Large intestine (tissue), 3 donors: ENCODE results near the gene SASH1. TPM values are rescaled to one million over a fixed set of nuclear protein-coding genes. Genes with fewer than 3 reads are reported as not detected.
A peak's percentile ranks its signal among the peaks of the same experiment; 100 is the strongest.

Source experiments
- DNase-seq, 2 donors: peaks; one replicate each; pipeline versions ENCODE4 v3.0.0 to v3.0.0-alpha.2; 2013
- H3K27ac ChIP-seq: one replicate; pipeline ENCODE4 v1.5.1; 2013; ENCODE audit warnings: low read length
- H3K27me3 ChIP-seq: 2 replicates; pipeline ENCODE4 v1.6.1; 2013; ENCODE audit warnings: low read length; ENCODE audit not compliant: control insufficient read depth, insufficient read depth
- H3K36me3 ChIP-seq: 2 replicates; pipeline ENCODE4 v1.6.1; 2013; ENCODE audit warnings: low read length; ENCODE audit not compliant: control insufficient read depth, insufficient read depth
- H3K4me1 ChIP-seq: one replicate; pipeline ENCODE4 v1.6.1; 2013; ENCODE audit warnings: low read length; ENCODE audit not compliant: control insufficient read depth, insufficient read depth
- H3K4me3 ChIP-seq: one replicate; pipeline ENCODE4 v1.5.1; 2013; ENCODE audit warnings: low read length
- H3K9me3 ChIP-seq: one replicate; pipeline ENCODE4 v1.6.1; 2013; ENCODE audit warnings: mild to moderate bottlenecking, low read depth, low read length, moderate library complexity; ENCODE audit not compliant: control insufficient read depth
- WGBS: methylation state at CpG from one replicate; pipeline ENCODE4 v1.1.5; 2013; ENCODE audit warnings: low lambda C conversion rate; ENCODE audit not compliant: insufficient coverage; 5-methylcytosine and 5-hydroxymethylcytosine counted together
- polyA plus RNA-seq: library from polyadenylated mRNA; unstranded; fragments of 120-200 nt; gene quantifications from one replicate; pipeline ENCODE4 v1.2.1, GENCODE V29; 2013

The SASH1 gene
- polyA plus RNA-seq, 1 donor: 15.9 TPM

DNA sequence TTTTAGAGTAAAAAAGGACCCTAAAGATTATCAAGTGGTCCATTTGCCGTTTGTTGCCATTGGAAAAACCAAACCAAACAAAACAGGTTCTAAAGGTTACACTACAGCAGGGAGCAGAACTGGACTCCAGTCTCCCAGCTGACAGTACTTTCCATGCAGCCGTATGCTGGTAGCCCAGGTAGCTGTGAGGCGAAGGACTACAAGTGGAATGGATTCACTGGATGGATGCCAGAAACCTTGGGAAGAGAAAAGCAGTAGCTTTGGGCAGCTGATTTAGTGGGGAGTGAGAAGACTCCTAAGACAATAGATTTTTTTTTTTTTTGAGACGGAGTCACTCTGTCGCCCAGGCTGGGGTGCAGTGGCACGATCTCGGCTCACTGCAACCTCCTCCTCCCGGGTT lies 88.3 kb downstream of the SASH1 start:
- H3K27me3 ChIP-seq: no peaks in the 10 kb centered on the region
- WGBS: 60% methylated on average over 1 of the region's 8 CpGs
- H3K4me3 ChIP-seq: no peak overlapping the region
- H3K36me3 ChIP-seq: no peaks in the 10 kb centered on the region
- no peaks in the 10 kb centered on the region for H3K9me3 ChIP-seq
- H3K27ac ChIP-seq: no peak overlapping the region
- H3K4me1 ChIP-seq: no peaks in the 10 kb centered on the region
- DNase-seq: no peak

DNA sequence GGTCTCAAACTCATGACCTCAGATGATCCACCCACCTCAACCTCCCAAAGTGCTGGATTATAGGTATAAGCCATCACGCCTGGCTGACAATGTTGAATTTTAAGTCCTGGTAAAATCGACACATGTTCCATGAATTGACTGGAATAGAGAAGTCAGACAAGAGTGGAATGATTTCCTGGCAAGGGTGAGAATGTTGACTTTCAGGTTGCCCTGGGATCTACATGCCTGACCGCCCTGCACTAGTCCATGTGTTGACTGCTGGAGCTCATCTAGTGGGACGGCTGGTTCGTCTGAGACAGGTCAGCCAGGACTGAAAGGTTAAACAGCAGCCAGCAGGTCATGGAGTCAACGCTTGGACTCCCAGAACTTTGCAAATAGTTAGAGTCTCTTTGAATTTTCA lies 88.8 kb downstream of the SASH1 start:
- H3K4me1 ChIP-seq: no peaks in the 10 kb centered on the region
- no peaks in the 10 kb centered on the region for H3K9me3 ChIP-seq
- no peak for DNase-seq
- no peak overlapping the region for H3K27ac ChIP-seq
- no peaks in the 10 kb centered on the region for H3K36me3 ChIP-seq
- H3K27me3 ChIP-seq: no peaks in the 10 kb centered on the region
- H3K4me3 ChIP-seq: no peak overlapping the region
- 100% methylated on average over 1 of the region's 6 CpGs for WGBS

DNA sequence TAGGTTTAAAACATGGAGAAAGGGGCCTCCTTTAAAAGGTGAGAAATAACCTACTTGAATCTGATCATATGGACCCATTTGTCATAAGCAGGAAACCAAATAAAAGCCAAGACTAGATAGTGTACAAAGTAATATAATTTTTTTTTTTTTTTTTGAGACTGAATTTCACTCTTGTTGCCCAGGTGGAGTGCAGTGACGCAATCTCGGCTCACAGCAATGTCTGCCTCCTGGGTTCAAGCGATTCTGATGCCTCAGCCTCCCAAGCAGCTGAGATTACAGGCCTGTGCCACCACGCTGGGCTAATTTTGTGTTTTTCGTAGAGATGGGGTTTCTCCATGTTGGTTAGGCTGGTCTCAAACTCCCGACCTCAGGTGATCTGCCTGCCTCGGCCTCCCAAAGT lies 89.2 kb downstream of the SASH1 start:
- WGBS: no CpG with 5 or more reads among the region's 7 CpGs
- H3K4me3 ChIP-seq: no peak overlapping the region
- H3K36me3 ChIP-seq: no peaks in the 10 kb centered on the region
- H3K9me3 ChIP-seq: no peaks in the 10 kb centered on the region
- DNase-seq: no peak
- no peaks in the 10 kb centered on the region for H3K4me1 ChIP-seq
- H3K27me3 ChIP-seq: no peaks in the 10 kb centered on the region
- H3K27ac ChIP-seq: no peak overlapping the region

DNA sequence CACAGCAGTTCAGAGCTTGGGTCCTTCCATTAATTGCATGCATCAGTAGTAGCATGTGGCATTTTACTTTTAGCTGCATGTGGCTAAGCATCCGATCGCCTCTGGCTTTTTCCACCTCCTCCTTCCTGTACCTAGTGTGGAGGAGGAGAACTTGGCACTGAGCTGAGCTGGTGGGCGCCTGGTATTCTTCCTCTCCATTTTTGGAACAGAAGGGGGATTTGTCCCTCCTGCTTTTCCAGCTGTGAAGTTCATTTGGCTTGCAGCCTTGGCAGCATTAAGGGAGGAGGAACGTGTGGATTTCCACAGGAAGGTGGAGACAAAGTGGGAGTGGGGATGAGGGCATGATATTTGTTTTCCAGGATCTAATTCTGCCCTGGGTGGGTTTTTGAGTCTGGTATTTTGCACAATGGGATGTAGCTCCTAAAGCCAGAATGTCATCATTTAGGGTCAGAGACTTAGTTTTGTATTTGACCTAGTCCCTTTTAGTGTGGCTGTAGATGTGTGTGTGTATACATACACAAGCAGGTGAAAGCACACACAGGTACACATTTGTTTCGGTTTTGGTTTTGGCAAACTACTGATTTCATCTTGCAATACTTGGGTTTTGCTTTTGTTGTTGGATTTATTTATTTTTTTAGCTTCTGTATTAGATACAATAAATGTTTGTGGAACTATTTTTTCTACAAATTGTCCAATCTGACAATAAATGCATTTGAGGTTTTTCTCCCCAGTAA lies 90.0 kb downstream of the SASH1 start:
- Histone ChIP-seq H3K4me3 (no peak overlapping the region), H3K36me3 (no peaks in the 10 kb centered on the region), H3K27ac (no peak overlapping the region), H3K4me1 (no peaks in the 10 kb centered on the region), H3K9me3 (no peaks in the 10 kb centered on the region), H3K27me3 (no peaks in the 10 kb centered on the region)
- WGBS: 88% methylated on average over 1 of the region's 5 CpGs
- peak in 1 of 2 donors; percentile 5 for DNase-seq

DNA sequence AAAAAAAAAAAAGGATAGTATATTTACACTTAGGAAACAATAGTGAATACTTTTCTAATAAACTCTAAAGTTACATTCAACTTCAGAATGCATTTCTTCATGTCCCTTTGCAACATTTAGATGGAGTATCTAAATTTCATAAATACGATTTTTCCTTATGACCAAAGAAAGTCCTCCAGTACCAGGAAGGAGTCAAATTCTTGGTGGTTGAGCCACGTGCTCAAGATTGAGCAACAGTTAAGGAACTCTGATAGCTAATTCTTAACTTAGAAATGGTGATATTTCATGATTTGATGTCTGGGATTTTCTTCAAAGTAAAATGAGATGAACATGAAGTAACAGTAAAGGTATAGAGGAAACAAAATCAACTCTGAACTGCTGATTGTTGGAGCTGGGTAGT lies 92.7 kb downstream of the SASH1 start:
- WGBS: no CpG with 5 or more reads among the region's 2 CpGs
- Histone ChIP-seq H3K9me3 (no peaks in the 10 kb centered on the region), H3K4me1 (no peaks in the 10 kb centered on the region), H3K27me3 (no peaks in the 10 kb centered on the region), H3K27ac (no peak overlapping the region), H3K36me3 (no peaks in the 10 kb centered on the region), H3K4me3 (no peak overlapping the region)
- no peak for DNase-seq

DNA sequence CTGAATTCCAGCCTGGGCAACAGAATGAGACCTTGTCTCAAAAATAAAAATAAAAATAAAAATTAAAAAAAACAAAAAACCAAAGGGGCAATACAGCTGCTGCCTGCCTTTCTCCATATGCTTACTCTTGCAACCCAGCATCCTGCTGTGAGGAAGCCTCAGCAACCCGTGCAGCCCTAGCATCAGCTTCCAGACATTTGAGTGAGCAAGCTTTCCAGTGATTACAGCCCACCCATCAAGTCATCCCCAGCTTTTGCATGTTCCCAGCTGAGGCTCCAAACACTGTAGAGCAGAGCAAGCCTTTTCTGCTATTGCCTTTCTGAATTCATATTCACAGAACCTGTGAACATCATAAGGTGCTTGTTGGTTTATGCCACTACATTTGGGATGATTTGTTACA lies 93.8 kb downstream of the SASH1 start:
- Histone ChIP-seq H3K36me3 (no peaks in the 10 kb centered on the region), H3K4me3 (no peak overlapping the region), H3K27ac (no peak overlapping the region), H3K27me3 (no peaks in the 10 kb centered on the region), H3K9me3 (no peaks in the 10 kb centered on the region), H3K4me1 (no peaks in the 10 kb centered on the region)
- no peak for DNase-seq
- no CpG with 5 or more reads among the region's 1 CpG for WGBS

DNA sequence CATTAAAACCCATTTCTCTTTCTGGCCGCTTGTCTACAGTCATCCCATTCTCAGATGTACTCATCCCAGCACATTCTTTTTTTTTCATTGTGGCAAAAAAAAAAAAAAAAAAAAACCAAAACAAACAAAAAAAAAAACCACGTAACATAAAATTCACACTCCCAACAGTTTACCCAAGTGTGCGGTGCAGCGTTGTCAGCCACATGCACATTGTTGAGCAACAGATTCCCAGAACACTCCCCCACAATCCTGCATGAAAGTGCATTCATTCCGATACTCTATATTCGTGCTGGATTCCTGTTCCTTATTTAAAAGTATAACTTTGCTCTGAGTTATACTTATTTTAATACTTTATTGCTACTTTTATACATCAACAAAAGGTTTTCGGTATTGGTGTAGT lies 96.0 kb downstream of the SASH1 start:
- H3K27me3 ChIP-seq: no peaks in the 10 kb centered on the region
- 100% methylated on average over 3 of the region's 7 CpGs for WGBS
- DNase-seq: no peak
- H3K27ac ChIP-seq: no peak overlapping the region
- no peaks in the 10 kb centered on the region for H3K9me3 ChIP-seq
- no peaks in the 10 kb centered on the region for H3K36me3 ChIP-seq
- H3K4me1 ChIP-seq: no peaks in the 10 kb centered on the region
- H3K4me3 ChIP-seq: no peak overlapping the region

DNA sequence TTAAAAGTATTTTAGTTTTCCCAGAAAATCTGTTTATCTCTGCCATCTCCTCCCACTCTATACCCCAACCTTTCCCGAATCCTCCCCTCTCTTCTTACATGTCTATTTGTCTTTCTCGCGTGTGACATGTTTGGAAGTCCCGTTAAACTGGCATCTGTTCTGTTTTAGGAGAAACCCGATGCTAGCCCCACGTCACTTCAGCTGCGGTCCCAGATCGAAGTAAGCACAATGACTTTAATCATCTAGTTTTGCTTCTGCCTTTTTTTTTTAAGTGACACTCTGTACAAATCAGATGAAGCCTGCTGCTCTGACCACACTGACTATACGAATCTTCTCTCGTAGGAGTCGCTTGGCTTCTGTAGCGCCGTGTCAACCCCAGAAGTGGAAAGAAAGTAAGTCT lies 97.4 kb downstream of the SASH1 start:
- Histone ChIP-seq H3K27ac (no peak overlapping the region), H3K36me3 (no peaks in the 10 kb centered on the region), H3K4me3 (no peak overlapping the region), H3K9me3 (no peaks in the 10 kb centered on the region), H3K4me1 (no peaks in the 10 kb centered on the region), H3K27me3 (no peaks in the 10 kb centered on the region)
- WGBS: 80% methylated on average over 4 of the region's 13 CpGs
- no peak for DNase-seq

DNA sequence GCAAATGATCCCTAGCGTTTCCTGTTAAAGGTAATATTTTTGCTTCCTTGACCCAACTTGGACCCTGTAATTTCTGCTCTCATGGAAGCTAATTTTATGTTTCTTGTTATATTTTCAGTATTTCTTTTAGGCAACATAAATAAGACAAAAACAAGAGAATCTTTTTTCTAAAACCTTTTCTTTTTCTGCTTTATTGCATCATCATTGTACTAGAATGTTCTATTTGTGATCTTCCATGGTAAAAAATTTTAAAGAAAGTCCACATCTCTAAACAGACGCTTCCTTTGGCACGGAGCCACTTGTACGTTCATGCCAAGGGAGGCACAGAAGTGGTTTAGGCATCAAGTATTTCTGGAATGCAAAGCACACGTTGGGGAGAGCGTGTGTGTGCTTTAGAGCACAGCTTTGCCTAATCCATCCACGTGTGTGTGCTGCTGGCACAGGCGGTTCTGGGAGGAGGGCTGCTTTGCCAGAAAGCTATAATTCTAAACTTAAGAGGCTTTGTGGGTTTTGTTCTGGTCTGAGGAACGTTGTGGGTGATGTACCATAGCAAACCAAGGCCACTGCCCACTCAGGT lies 98.3 kb downstream of the SASH1 start:
- Histone ChIP-seq H3K4me3 (no peak overlapping the region), H3K27ac (peak overlapping the region; percentile 16), H3K27me3 (no peaks in the 10 kb centered on the region), H3K4me1 (no peaks in the 10 kb centered on the region), H3K36me3 (no peaks in the 10 kb centered on the region), H3K9me3 (no peaks in the 10 kb centered on the region)
- 100% methylated on average over 1 of the region's 9 CpGs for WGBS
- DNase-seq: peak in 1 of 2 donors; percentile 20

DNA sequence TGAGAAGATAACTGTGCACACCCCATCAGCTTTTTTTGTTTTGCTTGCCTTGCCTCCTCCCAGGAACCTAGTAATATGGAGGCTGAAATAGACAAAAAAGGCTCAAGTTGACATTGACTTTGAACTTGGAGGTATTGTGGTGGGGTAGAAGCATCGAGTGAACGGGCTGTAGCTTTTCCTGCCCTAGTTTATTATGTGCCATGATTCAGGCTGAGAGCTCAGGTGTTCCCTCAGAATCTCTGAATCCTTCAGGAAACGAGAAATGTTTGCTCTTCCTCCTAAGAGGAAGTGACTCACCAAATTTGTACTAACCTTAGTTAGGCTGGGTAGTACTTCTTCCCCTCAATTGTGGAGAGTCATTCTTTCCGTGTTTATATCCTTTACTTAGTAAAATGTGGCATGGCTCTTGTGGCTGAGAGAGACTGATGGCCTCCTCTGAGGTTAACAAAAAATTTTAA lies 98.8 kb downstream of the SASH1 start:
- H3K4me3 ChIP-seq: no peak overlapping the region
- peak overlapping the region; percentile 16 for H3K27ac ChIP-seq
- H3K36me3 ChIP-seq: no peaks in the 10 kb centered on the region
- no peaks in the 10 kb centered on the region for H3K4me1 ChIP-seq
- DNase-seq: no peak
- no peaks in the 10 kb centered on the region for H3K9me3 ChIP-seq
- WGBS: 80% methylated on average over 2 of the region's 4 CpGs
- no peaks in the 10 kb centered on the region for H3K27me3 ChIP-seq
